ENCODE results near the gene CPSF4L.

CPSF4L gene

DNA sequence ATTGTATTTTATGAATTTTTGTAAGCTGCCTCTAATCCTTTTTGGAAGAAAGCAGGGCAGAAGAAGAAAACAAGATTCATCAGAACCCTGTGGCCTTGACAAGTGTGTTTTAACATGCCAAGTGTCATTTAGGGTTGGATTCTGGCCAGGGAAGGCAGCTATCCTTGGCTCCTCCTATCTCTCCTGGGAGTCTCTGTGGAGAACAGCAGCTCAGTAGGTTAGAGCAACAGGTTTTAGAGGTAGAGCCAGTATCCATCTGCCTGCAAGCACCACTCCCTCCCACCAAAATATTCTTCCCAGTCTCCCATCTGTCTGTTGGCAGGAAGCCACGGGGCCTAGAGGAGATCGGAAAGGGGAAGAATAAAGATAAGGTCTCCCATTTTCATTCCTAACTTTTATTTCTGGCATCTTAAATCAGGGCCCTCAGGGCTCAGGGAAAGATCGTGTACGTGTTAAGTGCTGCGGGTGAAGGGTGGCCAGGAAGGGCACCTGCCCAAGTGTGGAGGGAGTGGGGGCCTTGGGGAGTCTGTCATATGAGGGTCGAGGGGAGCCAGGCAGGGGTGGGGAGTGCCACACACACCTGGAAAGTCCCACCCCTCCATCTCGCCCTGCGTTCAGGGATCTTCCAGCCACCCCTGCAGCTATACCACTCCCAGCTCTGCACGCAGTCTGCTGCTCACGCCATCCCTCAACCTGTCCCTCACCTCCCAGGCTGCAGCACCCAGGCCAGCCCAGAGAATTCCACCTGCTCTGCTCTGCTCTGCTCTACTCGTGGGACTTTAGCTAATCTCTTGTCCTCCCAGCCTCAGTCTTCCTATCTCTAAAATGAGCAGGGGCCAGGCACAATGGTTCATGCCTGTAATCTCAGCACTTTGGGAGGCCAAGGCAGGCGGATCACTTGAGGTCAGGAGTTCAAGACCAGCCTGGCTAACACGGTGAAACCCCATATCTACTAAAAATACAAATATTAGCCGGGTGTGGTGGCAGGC, 17.1 kb upstream of the CPSF4L start:
- Histone ChIP-seq H3K4me3 (ENCODE audit: low read length) (no peak overlapping the region), H3K9me3 (ENCODE audit: control insufficient read depth, low read depth, low read length) (no peaks in the 10 kb centered on the region), H3K27me3 (ENCODE audit: control insufficient read depth, insufficient read depth, low read length) (no peaks in the 10 kb centered on the region), H3K9ac (ENCODE audit: low read length) (no peak overlapping the region), H3K27ac (ENCODE audit: low read length) (no peak overlapping the region), H3K4me1 (ENCODE audit: control insufficient read depth, low read depth, low read length) (peaks cover 4% of the 10 kb centered on the region), H3K36me3 (ENCODE audit: control insufficient read depth, low read depth, low read length) (no peaks in the 10 kb centered on the region)

DNA sequence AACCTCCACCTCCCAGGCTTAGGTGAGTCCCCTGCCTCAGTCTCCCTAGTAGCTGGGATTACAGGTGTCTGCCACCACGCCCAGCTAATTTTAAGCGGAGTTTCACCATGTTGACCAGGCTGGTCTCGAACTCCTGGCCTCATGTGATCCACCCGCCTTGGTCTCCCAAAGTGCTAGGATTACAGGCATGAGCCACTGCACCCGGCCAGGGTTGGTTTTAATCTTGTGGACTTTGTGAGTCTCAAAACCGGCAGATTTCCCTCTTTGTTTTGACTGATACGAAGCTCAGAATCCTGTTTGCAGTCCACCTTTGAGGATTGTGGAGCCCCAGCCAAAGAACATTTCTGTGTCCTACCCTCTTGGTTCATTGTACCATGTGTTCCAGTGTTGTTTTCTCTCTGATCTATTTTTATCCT, 16.4 kb upstream of the CPSF4L start:
- Histone ChIP-seq H3K9me3 (ENCODE audit: control insufficient read depth, low read depth, low read length) (no peaks in the 10 kb centered on the region), H3K27me3 (ENCODE audit: control insufficient read depth, insufficient read depth, low read length) (no peaks in the 10 kb centered on the region), H3K4me1 (ENCODE audit: control insufficient read depth, low read depth, low read length) (no peaks in the 10 kb centered on the region), H3K9ac (ENCODE audit: low read length) (no peak overlapping the region), H3K4me3 (ENCODE audit: low read length) (no peak overlapping the region), H3K27ac (ENCODE audit: low read length) (no peak overlapping the region), H3K36me3 (ENCODE audit: control insufficient read depth, low read depth, low read length) (no peaks in the 10 kb centered on the region)

DNA sequence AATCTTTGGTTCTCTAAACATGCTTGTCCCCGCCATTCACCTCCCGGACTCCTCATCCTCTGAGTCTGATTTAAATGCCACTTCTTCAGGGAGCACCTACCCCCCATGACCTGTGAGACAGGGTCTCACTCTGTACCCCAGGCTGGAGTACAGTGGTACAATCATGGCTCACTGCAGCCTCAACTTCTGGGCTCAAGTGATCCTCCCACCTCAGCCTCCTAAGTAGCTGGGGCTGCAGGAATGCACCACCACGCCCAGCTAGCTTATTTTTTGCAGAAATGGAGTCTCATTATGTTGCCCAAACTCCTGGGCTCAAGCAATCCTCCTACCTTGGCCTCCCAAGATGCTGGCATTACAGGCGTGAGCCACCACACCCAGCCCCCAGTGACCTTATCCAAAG, 12.8 kb upstream of the CPSF4L start:
- Histone ChIP-seq H3K9ac (ENCODE audit: low read length) (no peak overlapping the region), H3K4me1 (ENCODE audit: control insufficient read depth, low read depth, low read length) (no peaks in the 10 kb centered on the region), H3K27ac (ENCODE audit: low read length) (no peak overlapping the region), H3K36me3 (ENCODE audit: control insufficient read depth, low read depth, low read length) (no peaks in the 10 kb centered on the region), H3K4me3 (ENCODE audit: low read length) (no peak overlapping the region), H3K9me3 (ENCODE audit: control insufficient read depth, low read depth, low read length) (no peaks in the 10 kb centered on the region), H3K27me3 (ENCODE audit: control insufficient read depth, insufficient read depth, low read length) (no peaks in the 10 kb centered on the region)

DNA sequence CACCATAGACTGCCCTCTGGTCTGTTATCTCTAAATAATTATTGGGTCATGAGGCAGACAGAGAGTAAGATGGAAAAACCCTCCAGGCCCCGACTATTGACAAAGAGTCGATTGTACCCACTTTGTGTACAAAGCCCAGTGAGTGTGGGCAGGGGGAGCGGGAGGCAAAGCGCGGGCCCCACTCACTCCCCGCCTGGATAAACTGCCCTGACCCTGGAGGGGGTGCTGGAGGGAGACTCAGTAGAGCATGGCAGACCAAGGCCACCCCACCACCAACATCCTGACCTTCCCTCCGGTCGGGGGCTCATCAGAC, 11.2 kb upstream of the CPSF4L start:
- Histone ChIP-seq H3K4me3 (ENCODE audit: low read length) (no peak overlapping the region), H3K4me1 (ENCODE audit: control insufficient read depth, low read depth, low read length) (no peaks in the 10 kb centered on the region), H3K36me3 (ENCODE audit: control insufficient read depth, low read depth, low read length) (no peaks in the 10 kb centered on the region), H3K9me3 (ENCODE audit: control insufficient read depth, low read depth, low read length) (no peaks in the 10 kb centered on the region), H3K27me3 (ENCODE audit: control insufficient read depth, insufficient read depth, low read length) (no peaks in the 10 kb centered on the region), H3K9ac (ENCODE audit: low read length) (no peak overlapping the region), H3K27ac (ENCODE audit: low read length) (no peak overlapping the region)

DNA sequence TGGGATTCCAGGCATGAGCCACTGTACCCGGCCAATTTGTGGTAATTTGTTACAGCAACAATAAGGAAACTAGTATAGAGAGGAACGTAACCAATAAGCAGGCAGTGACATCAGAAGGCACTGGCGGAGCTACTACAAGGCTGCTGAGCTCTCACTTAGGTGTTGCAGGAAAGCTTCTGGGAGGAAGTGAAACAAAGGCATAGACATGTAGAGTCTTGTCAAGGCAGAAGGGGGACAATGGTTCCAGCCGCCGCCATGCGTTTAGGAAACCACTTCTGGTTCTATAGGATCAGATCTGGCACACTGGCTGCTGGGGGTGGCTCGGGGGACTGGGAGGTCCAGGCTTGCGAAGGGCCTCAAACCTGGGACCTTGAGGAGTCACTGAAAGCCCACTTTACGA, 9.4 kb upstream of the CPSF4L start:
- H3K9me3 ChIP-seq (ENCODE audit: control insufficient read depth, low read depth, low read length): no peaks in the 10 kb centered on the region
- H3K36me3 ChIP-seq (ENCODE audit: control insufficient read depth, low read depth, low read length): no peaks in the 10 kb centered on the region
- no peak overlapping the region for H3K9ac ChIP-seq (ENCODE audit: low read length)
- H3K4me3 ChIP-seq (ENCODE audit: low read length): no peak overlapping the region
- no peaks in the 10 kb centered on the region for H3K4me1 ChIP-seq (ENCODE audit: control insufficient read depth, low read depth, low read length)
- H3K27me3 ChIP-seq (ENCODE audit: control insufficient read depth, insufficient read depth, low read length): no peaks in the 10 kb centered on the region
- no peak overlapping the region for H3K27ac ChIP-seq (ENCODE audit: low read length)

DNA sequence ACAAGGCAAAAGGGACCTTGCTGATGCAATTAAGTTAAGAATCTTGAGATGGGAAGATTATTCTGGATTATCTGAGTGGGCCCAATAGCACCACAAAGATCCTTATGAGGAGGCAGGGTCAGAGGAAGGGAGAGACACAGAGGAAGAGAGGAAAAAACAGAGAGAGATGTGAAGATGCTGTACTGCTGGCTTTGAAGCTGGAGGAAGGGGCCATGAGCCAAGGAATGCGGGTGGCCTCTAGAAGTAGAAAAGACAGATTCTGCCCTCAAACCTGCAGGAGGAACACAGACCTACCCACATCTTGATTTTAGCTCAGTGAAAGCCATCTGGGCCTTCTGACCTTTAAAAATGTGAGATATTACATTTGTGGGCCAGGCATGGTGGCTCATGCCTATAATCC, 8.1 kb upstream of the CPSF4L start:
- Histone ChIP-seq H3K4me3 (ENCODE audit: low read length) (no peak overlapping the region), H3K9me3 (ENCODE audit: control insufficient read depth, low read depth, low read length) (no peaks in the 10 kb centered on the region), H3K27ac (ENCODE audit: low read length) (no peak overlapping the region), H3K27me3 (ENCODE audit: control insufficient read depth, insufficient read depth, low read length) (no peaks in the 10 kb centered on the region), H3K36me3 (ENCODE audit: control insufficient read depth, low read depth, low read length) (no peaks in the 10 kb centered on the region), H3K4me1 (ENCODE audit: control insufficient read depth, low read depth, low read length) (no peaks in the 10 kb centered on the region), H3K9ac (ENCODE audit: low read length) (no peak overlapping the region)

DNA sequence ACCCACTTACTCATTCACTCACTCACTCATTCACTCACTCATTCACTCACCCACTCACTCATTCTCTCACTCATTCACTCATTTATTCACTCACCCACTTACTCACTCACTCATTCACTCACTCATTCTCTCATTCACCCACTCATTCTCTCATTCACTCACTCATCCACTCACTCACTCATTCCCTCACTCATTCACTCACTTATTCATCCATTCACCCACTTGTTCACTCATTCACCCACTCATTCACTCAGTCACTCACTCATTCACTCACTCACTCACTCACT, 7.6 kb upstream of the CPSF4L start:
- no peaks in the 10 kb centered on the region for H3K4me1 ChIP-seq (ENCODE audit: control insufficient read depth, low read depth, low read length)
- no peaks in the 10 kb centered on the region for H3K27me3 ChIP-seq (ENCODE audit: control insufficient read depth, insufficient read depth, low read length)
- H3K9ac ChIP-seq (ENCODE audit: low read length): no peak overlapping the region
- H3K36me3 ChIP-seq (ENCODE audit: control insufficient read depth, low read depth, low read length): no peaks in the 10 kb centered on the region
- H3K9me3 ChIP-seq (ENCODE audit: control insufficient read depth, low read depth, low read length): no peaks in the 10 kb centered on the region
- H3K27ac ChIP-seq (ENCODE audit: low read length): no peak overlapping the region
- no peak overlapping the region for H3K4me3 ChIP-seq (ENCODE audit: low read length)

DNA sequence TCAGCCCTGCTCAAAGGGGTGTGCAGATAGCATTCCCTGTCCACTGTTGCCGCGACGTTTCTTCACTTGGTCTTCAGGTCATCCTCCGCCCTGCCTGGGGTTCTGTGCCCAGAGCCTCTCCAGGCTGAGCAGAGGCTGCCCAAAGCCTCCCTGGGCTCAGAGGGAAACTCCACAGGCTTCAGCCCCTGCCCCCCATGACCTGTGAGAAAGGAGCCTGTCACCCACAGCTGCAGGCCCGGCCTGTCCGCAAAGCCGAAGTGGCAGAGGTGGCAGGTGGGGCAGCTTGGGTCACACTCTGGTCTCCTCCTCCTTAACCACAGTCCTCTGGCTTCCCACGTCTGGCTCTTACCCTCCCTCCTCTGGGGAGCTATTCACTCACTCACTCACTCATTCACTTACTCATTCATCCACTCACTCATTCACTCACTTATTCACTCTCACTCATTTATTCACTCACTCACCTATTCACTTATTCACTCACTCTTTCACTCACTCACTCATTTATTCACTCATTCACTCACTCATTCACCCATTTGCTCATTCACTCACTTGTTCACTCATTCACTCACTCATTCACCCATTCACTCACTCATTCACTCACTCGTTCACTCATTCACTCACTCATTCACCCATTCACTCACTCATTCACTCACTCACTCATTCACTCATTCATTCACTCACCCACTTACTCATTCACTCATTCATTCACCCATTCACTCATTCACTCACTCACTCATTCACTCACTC, 7.1 kb upstream of the CPSF4L start:
- no peak overlapping the region for H3K9ac ChIP-seq (ENCODE audit: low read length)
- no peaks in the 10 kb centered on the region for H3K36me3 ChIP-seq (ENCODE audit: control insufficient read depth, low read depth, low read length)
- no peak overlapping the region for H3K27ac ChIP-seq (ENCODE audit: low read length)
- no peaks in the 10 kb centered on the region for H3K9me3 ChIP-seq (ENCODE audit: control insufficient read depth, low read depth, low read length)
- H3K27me3 ChIP-seq (ENCODE audit: control insufficient read depth, insufficient read depth, low read length): no peaks in the 10 kb centered on the region
- H3K4me3 ChIP-seq (ENCODE audit: low read length): no peak overlapping the region
- H3K4me1 ChIP-seq (ENCODE audit: control insufficient read depth, low read depth, low read length): no peaks in the 10 kb centered on the region

DNA sequence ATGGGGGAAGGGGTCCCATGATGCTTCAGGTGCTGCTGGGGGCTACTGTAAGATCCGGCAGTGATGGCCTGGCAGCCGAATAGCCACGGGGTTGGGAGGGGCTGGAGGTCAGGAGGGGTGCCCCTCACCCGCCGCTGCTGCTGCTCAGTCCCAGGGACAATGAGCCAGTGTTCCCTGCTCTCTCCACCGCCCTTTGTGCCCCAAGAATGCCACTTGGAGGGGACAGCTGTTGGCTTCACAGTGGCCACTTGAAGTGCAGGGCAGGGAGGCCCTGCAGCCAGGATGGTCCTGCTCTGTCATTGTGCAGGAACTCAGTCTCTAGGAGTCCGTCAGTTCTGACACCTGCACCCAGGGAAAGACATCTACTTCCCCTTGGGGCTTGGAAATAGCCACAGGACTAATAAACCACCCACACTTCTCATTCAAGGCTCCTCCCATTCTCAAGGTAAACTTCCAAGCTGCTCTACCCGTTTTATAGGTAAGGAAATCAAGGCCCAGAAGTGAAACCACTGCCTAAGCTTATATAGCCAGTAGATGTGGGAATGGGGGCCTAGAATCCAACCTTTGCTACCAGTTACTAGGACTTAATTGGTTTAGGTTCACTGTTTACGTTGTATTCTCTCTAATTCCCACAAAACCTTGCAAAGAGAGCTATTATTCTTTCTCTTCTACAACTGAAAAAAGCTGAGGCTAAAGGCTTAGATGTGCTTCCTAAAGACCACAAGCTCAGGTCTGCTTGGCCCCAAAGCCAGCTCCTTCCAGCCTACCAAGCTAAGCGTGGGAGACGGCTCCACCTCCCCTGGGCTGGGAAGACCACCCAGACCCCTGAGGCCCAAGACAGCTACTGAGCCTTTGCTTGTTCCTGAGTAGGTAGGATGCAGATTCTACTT, 6.2 kb upstream of the CPSF4L start:
- peaks cover 4% of the 10 kb centered on the region for H3K4me1 ChIP-seq (ENCODE audit: control insufficient read depth, low read depth, low read length)
- H3K4me3 ChIP-seq (ENCODE audit: low read length): no peak overlapping the region
- H3K9me3 ChIP-seq (ENCODE audit: control insufficient read depth, low read depth, low read length): no peaks in the 10 kb centered on the region
- H3K36me3 ChIP-seq (ENCODE audit: control insufficient read depth, low read depth, low read length): no peaks in the 10 kb centered on the region
- H3K27me3 ChIP-seq (ENCODE audit: control insufficient read depth, insufficient read depth, low read length): peaks cover 7% of the 10 kb centered on the region
- no peak overlapping the region for H3K27ac ChIP-seq (ENCODE audit: low read length)
- no peak overlapping the region for H3K9ac ChIP-seq (ENCODE audit: low read length)

DNA sequence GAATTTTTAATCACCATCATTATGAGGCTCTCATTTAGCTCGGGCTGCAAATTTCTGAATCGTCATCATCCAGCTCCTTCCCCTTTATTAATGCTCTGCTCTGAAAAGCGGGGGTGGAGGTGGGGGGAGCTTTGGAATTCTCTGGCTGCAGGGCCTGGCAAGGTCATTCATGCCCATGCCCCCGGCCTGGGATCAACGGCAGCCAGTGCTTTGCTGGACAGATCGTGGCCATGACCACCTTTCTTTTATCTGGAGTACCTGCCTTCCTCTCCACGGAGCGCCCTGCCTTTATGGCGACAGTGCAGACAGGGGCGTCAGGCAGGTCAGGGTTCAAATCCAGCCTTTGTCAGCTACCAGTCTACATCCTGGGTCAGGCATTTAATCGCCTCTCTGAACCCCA, 5.1 kb upstream of the CPSF4L start:
- Histone ChIP-seq H3K36me3 (ENCODE audit: control insufficient read depth, low read depth, low read length) (no peaks in the 10 kb centered on the region), H3K9ac (ENCODE audit: low read length) (no peak overlapping the region), H3K27me3 (ENCODE audit: control insufficient read depth, insufficient read depth, low read length) (peaks cover 7% of the 10 kb centered on the region), H3K27ac (ENCODE audit: low read length) (no peak overlapping the region), H3K9me3 (ENCODE audit: control insufficient read depth, low read depth, low read length) (no peaks in the 10 kb centered on the region), H3K4me3 (ENCODE audit: low read length) (no peak overlapping the region), H3K4me1 (ENCODE audit: control insufficient read depth, low read depth, low read length) (peaks cover 15% of the 10 kb centered on the region)

All from iPS-18a (cell line).